ENCODE measurements around the gene CPSF6.
A peak's percentile ranks its signal among the peaks of the same experiment; 100 is the strongest.
"Not testable (repeated sequence)": the region's sequence is repeated elsewhere in the genome, so short reads cannot be mapped to it uniquely, and the experiment has no call there.

The CPSF6 gene, protein sequence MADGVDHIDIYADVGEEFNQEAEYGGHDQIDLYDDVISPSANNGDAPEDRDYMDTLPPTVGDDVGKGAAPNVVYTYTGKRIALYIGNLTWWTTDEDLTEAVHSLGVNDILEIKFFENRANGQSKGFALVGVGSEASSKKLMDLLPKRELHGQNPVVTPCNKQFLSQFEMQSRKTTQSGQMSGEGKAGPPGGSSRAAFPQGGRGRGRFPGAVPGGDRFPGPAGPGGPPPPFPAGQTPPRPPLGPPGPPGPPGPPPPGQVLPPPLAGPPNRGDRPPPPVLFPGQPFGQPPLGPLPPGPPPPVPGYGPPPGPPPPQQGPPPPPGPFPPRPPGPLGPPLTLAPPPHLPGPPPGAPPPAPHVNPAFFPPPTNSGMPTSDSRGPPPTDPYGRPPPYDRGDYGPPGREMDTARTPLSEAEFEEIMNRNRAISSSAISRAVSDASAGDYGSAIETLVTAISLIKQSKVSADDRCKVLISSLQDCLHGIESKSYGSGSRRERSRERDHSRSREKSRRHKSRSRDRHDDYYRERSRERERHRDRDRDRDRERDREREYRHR

DNA sequence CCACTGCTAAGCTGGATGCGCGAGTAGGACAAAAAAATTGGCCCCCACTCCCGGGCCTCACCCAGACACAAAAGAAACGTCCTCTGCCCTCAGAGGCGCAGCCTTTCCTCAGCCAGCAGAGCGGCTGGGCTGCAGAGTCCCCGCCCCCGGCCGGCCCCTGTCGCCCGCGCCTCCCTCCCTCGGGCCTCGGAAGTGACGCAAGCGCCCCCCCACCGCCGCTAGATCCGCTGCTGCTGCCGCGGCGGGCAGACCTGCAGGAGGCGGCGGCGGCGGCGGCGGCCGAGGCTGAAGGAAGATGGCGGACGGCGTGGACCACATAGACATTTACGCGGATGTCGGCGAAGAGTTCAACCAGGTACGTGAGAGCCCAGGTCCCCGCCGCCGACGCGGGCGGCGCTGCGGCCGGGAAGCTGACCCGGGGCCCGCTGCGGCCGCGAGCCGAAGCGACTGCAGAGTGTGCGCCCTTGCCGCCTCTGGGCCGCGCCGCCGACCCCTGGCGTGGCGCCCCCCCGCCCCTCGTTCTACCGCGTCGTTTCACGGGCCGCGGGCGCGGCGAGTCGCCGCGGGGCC, at the start of gene CPSF6:
Gene CPSF6 (plus strand): TSS at position 218 of the 570 bp plus-strand sequence. CDS start 78 bp downstream, at position 296.
- Histone ChIP-seq H3K27me3 (ENCODE audit: insufficient read depth, low read length) (no peaks in the 10 kb centered on the region), H3K4me3 (ENCODE audit: low read depth, low read length) (peak within 1 kb of the TSS; percentile 100), H3K36me3 (ENCODE audit: insufficient read depth, low read length) (peaks cover 2% of the 10 kb centered on the region; the same call in 1 of the 2 replicates), H3K27ac (ENCODE audit: low read depth, low read length) (peak within 1 kb of the TSS; percentile 63), H2AFZ (ENCODE audit: low read length, unreplicated experiment) (peak within 1 kb of the TSS; percentile 98), H3K4me1 (ENCODE audit: control insufficient read depth, insufficient read depth, low read length, unreplicated experiment) (peaks cover 16% of the 10 kb centered on the region), H3K79me2 (ENCODE audit: control insufficient read depth, insufficient read depth, low read length, unreplicated experiment) (peaks cover 53% of the 10 kb centered on the region)

DNA sequence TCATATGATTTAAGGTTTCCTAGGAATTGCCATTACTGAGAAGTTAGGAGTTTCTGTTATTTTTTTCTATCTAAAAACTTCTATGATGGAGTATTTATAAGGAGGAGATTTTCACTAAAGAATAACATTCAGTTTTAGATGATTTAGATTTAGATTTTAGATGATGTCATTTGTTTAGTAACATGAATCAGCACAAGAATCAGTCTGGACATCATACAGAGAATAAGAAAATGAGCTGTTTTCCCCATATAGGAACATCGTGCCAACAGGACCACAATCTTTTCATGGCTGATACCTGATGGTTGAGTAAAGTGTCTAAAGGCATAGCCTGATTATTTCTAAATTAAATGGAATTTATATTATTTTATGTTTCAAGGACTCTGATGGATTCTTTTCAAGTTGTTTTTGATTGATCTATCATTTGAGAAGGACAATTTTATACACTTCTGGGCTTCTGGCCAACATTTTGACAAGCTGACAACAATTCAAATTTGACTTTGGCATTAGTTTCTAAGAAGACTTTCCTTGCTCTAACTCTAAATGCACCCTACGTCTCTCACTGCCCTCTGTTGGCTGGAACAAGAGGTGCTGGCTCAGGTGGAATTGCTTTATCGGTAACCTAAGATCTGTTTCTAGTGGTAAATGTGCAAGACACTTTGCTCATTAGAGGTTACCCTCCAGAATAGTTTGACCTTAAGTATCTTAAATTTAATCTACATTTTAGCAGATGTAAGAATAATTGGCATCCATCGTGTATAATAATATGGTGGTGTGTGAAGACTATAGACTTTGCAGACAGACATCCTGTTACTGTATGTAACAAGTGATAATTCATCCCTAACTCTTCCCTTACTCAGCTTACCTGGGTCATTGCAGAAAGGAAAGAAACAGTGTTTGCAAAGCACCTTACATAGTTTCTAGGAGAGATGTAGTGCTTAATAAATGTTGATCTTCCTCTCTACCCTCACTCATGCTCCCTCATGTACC, 42.8 kb upstream of the CPSF6 start:
- Histone ChIP-seq H3K4me3 (ENCODE audit: low read depth, low read length) (no peak overlapping the region), H3K27ac (ENCODE audit: low read depth, low read length) (no peak overlapping the region), H3K4me1 (ENCODE audit: control insufficient read depth, insufficient read depth, low read length, unreplicated experiment) (no peaks in the 10 kb centered on the region), H3K27me3 (ENCODE audit: insufficient read depth, low read length) (0 out of 2 replicates have a peak, but pooled peaks cover 4% of the 10 kb centered on the region), H2AFZ (ENCODE audit: low read length, unreplicated experiment) (no peak overlapping the region), H3K79me2 (ENCODE audit: control insufficient read depth, insufficient read depth, low read length, unreplicated experiment) (no peaks in the 10 kb centered on the region), H3K36me3 (ENCODE audit: insufficient read depth, low read length) (no peaks in the 10 kb centered on the region)

DNA sequence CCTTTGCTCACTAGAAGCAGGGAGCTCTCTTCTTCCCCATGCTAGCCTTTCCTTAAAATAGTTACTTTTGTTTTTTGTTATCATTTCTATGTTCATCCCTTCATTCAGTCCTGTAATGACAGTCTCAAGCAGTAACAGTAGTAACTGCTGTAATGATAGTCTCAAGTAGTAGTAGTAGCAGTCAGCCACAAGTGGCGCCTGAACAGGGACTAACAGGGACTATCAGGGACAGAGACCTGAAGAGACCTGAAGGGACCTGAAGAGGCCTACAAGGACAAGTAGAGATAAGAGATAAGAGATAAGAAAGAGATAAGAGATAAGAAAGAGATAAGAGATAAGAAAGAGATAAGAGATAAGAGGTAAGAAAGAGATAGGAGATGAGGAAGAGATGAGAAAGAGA, 39.4 kb upstream of the CPSF6 start:
- not testable (repeated sequence) for H3K4me1 ChIP-seq (ENCODE audit: control insufficient read depth, insufficient read depth, low read length, unreplicated experiment); H3K36me3 ChIP-seq (ENCODE audit: insufficient read depth, low read length); H3K79me2 ChIP-seq (ENCODE audit: control insufficient read depth, insufficient read depth, low read length, unreplicated experiment)

DNA sequence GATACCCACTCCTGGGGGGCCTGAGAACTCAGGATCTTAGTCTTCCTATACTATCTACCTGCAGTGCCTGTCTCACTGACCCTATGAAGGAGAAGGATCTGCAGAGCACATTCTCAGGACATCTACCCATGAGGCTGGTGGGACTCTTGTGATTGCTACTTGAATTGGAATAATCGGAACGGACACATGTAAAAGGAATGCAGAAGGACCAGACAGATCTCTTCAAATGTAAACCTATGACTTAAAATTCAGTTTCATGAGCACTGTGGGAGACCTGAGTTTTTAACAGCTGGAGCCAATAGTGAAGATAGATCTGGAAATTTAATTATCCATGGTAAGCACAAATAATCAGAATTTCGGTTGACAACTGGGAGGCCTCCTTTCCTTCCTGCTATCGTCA, 35.2 kb upstream of the CPSF6 start:
- no peaks in the 10 kb centered on the region for H3K79me2 ChIP-seq (ENCODE audit: control insufficient read depth, insufficient read depth, low read length, unreplicated experiment)
- peaks cover 9% of the 10 kb centered on the region; the same call in 1 of the 2 replicates for H3K27me3 ChIP-seq (ENCODE audit: insufficient read depth, low read length)
- H2AFZ ChIP-seq (ENCODE audit: low read length, unreplicated experiment), result no peak overlapping the region
- H3K27ac ChIP-seq (ENCODE audit: low read depth, low read length), result no peak overlapping the region
- H3K36me3 ChIP-seq (ENCODE audit: insufficient read depth, low read length), result no peaks in the 10 kb centered on the region
- peaks cover 5% of the 10 kb centered on the region for H3K4me1 ChIP-seq (ENCODE audit: control insufficient read depth, insufficient read depth, low read length, unreplicated experiment)
- H3K4me3 ChIP-seq (ENCODE audit: low read depth, low read length), result no peak overlapping the region

More for the DNA sequence above, 39.4 kb upstream of the CPSF6 start:
- not testable (repeated sequence) for H3K4me3 ChIP-seq (ENCODE audit: low read depth, low read length); H3K27me3 ChIP-seq (ENCODE audit: insufficient read depth, low read length); H2AFZ ChIP-seq (ENCODE audit: low read length, unreplicated experiment); H3K27ac ChIP-seq (ENCODE audit: low read depth, low read length)

DNA sequence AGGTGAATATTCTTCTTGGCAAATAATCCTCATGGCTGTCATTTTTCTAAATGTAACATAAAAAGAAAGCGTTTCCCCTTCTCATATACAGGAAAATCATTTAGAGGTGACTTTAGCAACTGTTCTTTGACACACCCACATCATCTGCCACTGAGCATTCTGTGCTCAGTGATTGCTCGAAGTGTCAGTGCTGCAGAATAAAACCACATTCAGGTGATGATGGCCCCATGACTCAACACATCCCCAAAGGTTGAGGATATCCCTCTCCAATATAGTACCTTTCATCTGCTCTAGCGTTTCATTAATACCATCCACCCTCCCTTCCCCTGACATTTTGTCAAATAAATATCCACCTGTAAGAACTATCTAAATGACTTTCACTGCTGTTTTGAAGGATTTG, 28.7 kb upstream of the CPSF6 start:
- Histone ChIP-seq H3K79me2 (ENCODE audit: control insufficient read depth, insufficient read depth, low read length, unreplicated experiment) (no peaks in the 10 kb centered on the region), H2AFZ (ENCODE audit: low read length, unreplicated experiment) (no peak overlapping the region), H3K27me3 (ENCODE audit: insufficient read depth, low read length) (peaks cover 10% of the 10 kb centered on the region; the same call in 1 of the 2 replicates), H3K27ac (ENCODE audit: low read depth, low read length) (no peak overlapping the region), H3K4me1 (ENCODE audit: control insufficient read depth, insufficient read depth, low read length, unreplicated experiment) (peaks cover 4% of the 10 kb centered on the region), H3K4me3 (ENCODE audit: low read depth, low read length) (no peak overlapping the region), H3K36me3 (ENCODE audit: insufficient read depth, low read length) (no peaks in the 10 kb centered on the region)

DNA sequence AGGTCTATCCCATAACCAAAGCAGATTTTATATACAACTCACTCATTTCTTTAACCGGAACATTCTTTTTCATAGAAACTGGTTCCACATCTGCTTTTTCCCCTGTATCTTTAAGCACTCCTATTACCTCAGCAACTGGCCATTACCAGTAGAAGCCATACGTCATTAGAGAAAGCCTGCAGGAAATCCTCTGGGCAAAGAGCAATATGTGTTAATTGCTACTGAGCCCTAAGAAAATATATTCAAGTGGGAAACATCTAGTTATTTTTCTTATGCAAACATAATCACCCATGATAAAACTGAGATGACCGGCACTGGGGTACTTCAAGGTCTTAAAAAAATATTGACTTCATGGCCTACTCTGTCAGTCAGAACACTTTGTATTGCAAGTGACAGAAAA, 28.2 kb upstream of the CPSF6 start:
- Histone ChIP-seq H3K27me3 (ENCODE audit: insufficient read depth, low read length) (peaks cover 10% of the 10 kb centered on the region; the same call in 1 of the 2 replicates), H3K79me2 (ENCODE audit: control insufficient read depth, insufficient read depth, low read length, unreplicated experiment) (no peaks in the 10 kb centered on the region), H3K27ac (ENCODE audit: low read depth, low read length) (no peak overlapping the region), H2AFZ (ENCODE audit: low read length, unreplicated experiment) (no peak overlapping the region), H3K4me3 (ENCODE audit: low read depth, low read length) (no peak overlapping the region), H3K4me1 (ENCODE audit: control insufficient read depth, insufficient read depth, low read length, unreplicated experiment) (no peaks in the 10 kb centered on the region), H3K36me3 (ENCODE audit: insufficient read depth, low read length) (no peaks in the 10 kb centered on the region)

DNA sequence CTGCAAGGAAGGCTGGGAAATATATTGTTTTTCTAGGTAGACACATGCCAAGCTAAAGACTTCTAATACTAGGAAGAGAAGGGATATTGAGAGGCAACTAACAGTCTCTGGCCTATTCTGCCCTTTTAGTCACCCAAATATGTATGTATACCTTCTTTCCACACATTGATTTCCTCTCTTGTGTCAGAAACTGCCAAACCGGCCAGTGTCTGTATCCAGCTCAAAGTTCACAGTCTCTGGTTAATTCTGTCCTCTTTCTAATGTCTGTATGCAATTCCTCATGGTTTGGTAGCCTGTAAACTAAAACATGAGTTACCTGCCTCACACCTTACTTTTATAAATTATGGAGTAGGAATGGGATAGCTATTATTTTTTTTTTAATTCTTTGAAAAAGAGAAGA, 25.2 kb upstream of the CPSF6 start:
- no peak overlapping the region for H2AFZ ChIP-seq (ENCODE audit: low read length, unreplicated experiment)
- no peaks in the 10 kb centered on the region for H3K36me3 ChIP-seq (ENCODE audit: insufficient read depth, low read length)
- no peak overlapping the region for H3K27ac ChIP-seq (ENCODE audit: low read depth, low read length)
- H3K79me2 ChIP-seq (ENCODE audit: control insufficient read depth, insufficient read depth, low read length, unreplicated experiment), result no peaks in the 10 kb centered on the region
- H3K4me1 ChIP-seq (ENCODE audit: control insufficient read depth, insufficient read depth, low read length, unreplicated experiment), result no peaks in the 10 kb centered on the region
- no peak overlapping the region for H3K4me3 ChIP-seq (ENCODE audit: low read depth, low read length)
- H3K27me3 ChIP-seq (ENCODE audit: insufficient read depth, low read length), result peaks cover 10% of the 10 kb centered on the region; the same call in 1 of the 2 replicates

DNA sequence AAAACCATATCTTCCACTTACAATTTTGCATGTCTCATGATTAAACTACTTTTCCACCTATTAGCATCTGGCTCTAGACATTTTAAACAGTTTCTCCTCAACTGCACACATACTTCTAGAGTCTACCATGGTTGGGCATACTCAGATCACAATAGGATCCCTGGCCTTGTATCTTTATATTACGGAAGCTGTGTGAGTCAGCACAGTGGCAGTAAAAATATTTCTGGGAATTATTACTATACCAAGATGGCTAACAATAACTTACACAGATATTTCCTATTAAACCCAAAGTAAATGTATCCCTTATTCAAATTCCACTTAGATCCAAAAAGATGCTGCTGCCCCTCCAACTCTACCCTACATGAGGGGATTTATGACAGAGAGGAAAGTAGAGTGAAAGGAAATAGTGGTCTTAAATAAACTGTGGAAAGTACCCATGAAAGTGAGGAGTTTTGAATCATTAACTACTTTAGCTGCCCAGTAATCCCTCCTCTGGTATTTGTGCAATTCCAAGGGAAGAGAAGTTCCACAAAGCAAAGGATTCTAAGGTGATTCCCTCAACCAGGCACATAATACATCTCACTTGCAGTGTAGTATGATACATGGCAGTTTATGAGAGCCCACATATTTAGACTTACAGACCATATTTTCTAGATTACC, 14.0 kb upstream of the CPSF6 start:
- Histone ChIP-seq H3K79me2 (ENCODE audit: control insufficient read depth, insufficient read depth, low read length, unreplicated experiment) (no peaks in the 10 kb centered on the region), H2AFZ (ENCODE audit: low read length, unreplicated experiment) (no peak overlapping the region), H3K27me3 (ENCODE audit: insufficient read depth, low read length) (no peaks in the 10 kb centered on the region), H3K4me1 (ENCODE audit: control insufficient read depth, insufficient read depth, low read length, unreplicated experiment) (no peaks in the 10 kb centered on the region), H3K27ac (ENCODE audit: low read depth, low read length) (no peak overlapping the region), H3K4me3 (ENCODE audit: low read depth, low read length) (no peak overlapping the region), H3K36me3 (ENCODE audit: insufficient read depth, low read length) (no peaks in the 10 kb centered on the region)

DNA sequence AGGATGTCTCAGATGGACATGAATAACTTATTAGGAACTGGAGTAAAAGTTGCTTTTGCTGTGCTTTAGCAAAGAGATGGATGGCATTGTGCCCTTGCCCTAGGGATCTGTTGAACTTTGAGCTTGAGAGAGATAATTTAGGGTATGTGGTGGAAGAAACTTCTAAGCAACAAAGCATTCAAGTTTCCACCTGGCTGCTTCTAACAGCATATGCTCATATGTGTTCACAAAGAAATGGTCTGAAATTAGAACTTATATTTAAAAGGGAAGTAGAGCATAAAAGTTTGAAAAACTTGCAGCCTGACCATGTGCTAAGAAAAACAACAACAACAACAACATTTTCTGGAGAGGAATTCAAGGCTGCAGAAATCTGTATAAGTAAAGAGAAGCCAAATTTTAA, 7.9 kb upstream of the CPSF6 start:
- Histone ChIP-seq H3K79me2 (ENCODE audit: control insufficient read depth, insufficient read depth, low read length, unreplicated experiment) (no peaks in the 10 kb centered on the region), H3K4me1 (ENCODE audit: control insufficient read depth, insufficient read depth, low read length, unreplicated experiment) (no peaks in the 10 kb centered on the region), H3K27me3 (ENCODE audit: insufficient read depth, low read length) (no peaks in the 10 kb centered on the region), H3K27ac (ENCODE audit: low read depth, low read length) (no peak overlapping the region), H3K36me3 (ENCODE audit: insufficient read depth, low read length) (no peaks in the 10 kb centered on the region), H2AFZ (ENCODE audit: low read length, unreplicated experiment) (no peak overlapping the region), H3K4me3 (ENCODE audit: low read depth, low read length) (no peak overlapping the region)
